SJCRH30 (cell line): ENCODE results near the gene TAS2R20. TPM values are rescaled to one million over a fixed set of nuclear protein-coding genes. Genes with fewer than 3 reads are reported as not detected.

Experiments
- DNase-seq, 2 experiments: peaks; one replicate each; pipeline ENCODE4 v3.0.0-alpha.2; 2015 to 2020
- H3K27ac ChIP-seq: fragments of 250-450 bp; sonication (Bioruptor Pico); 2 replicates; pipeline ENCODE4 v1.5.1; 2020; ENCODE audit warnings: mild to moderate bottlenecking, moderate library complexity
- H3K27me3 ChIP-seq: fragments of 250-450 bp; sonication (Bioruptor Pico); 2 replicates; pipeline ENCODE4 v1.5.1; 2020; ENCODE audit warnings: mild to moderate bottlenecking, moderate library complexity
- H3K36me3 ChIP-seq: fragments of 250-450 bp; sonication (Bioruptor Pico); 2 replicates; pipeline ENCODE4 v1.5.1; 2020; ENCODE audit warnings: mild to moderate bottlenecking, moderate library complexity
- H3K4me1 ChIP-seq: fragments of 250-450 bp; sonication (Bioruptor Pico); 2 replicates; pipeline ENCODE4 v1.5.1; 2020; ENCODE audit warnings: mild to moderate bottlenecking, moderate library complexity
- H3K4me3 ChIP-seq: fragments of 250-450 bp; sonication (Bioruptor Pico); 2 replicates; pipeline ENCODE4 v1.5.1; 2020; ENCODE audit warnings: mild to moderate bottlenecking, moderate library complexity
- H3K9me3 ChIP-seq: fragments of 250-450 bp; sonication (Bioruptor Pico); replicated peaks from 2 replicates; pipeline ENCODE4 v1.5.1; 2020; ENCODE audit warnings: mild to moderate bottlenecking, moderate library complexity
- total RNA-seq: library from RNA; depleted of rRNA; stranded (reverse); fragments of >200 nt; shearing (Covaris generic); gene quantifications from 2 replicates; pipeline ENCODE4 v1.2.3, GENCODE V29; 2014; rRNA removed

The TAS2R20 gene
- total RNA-seq, 1 experiment from 2014 or later = 3.9 TPM

- Histone ChIP-seq H3K9me3 (no peaks in the 10 kb centered on the region), H3K4me3 (no peak within 1 kb of the TSS), H3K27ac (no peak within 1 kb of the TSS), H3K4me1 (peaks cover 5% of the 10 kb centered on the region; the same call in 1 of the 2 replicates), H3K27me3 (no peaks in the 10 kb centered on the region), H3K36me3 (0 out of 2 replicates have a peak, but pooled peaks cover 6% of the 10 kb centered on the region)
- no peak for DNase-seq
Measured at GRCh38 chr12:10986812-10987211, 11.3 kb downstream of the TAS2R20 start, which contains the start of gene TAS2R50. Gene TAS2R50, minus strand, starts transcription at chr12:10986912. Its CDS starts 52 bp downstream, at chr12:10986860.

DNA sequence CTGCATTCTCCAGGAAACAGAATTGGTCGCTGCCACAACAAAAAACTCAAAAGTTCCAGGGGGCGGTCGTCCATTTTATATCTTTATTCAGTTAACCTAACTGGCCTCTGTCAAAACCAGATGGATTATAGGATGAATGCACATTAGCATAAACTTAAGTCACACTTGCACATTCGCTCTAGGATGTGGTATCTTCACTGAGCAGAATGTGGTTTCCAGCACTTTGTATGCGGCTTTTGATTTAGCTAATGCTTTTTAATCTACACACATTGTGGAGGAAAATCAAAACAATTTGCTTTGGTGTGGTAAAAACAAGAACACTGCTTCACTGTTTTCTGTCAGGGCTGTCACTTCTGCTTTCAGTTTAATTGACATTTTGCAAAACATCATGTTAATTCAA is 15.9 kb downstream of the TAS2R20 start:
- peak in 1 of 2 experiments; percentile 11 for DNase-seq
- Histone ChIP-seq H3K27ac (no peak overlapping the region), H3K36me3 (no peaks in the 10 kb centered on the region), H3K4me1 (peaks cover 5% of the 10 kb centered on the region; the same call in 1 of the 2 replicates), H3K27me3 (no peaks in the 10 kb centered on the region), H3K9me3 (no peaks in the 10 kb centered on the region), H3K4me3 (no peak overlapping the region)

- Histone ChIP-seq H3K9me3 (no peaks in the 10 kb centered on the region), H3K4me1 (no peaks in the 10 kb centered on the region), H3K27me3 (no peaks in the 10 kb centered on the region), H3K36me3 (peaks cover 2% of the 10 kb centered on the region; the same call in 1 of the 2 replicates), H3K27ac (no peak overlapping the region), H3K4me3 (no peak overlapping the region)
- DNase-seq = no peak
Measured at GRCh38 chr12:10974965-10975364, 23.1 kb downstream of the TAS2R20 start.

GRCh38 chr12:10968765-10969456 is 29.2 kb downstream of the TAS2R20 start:
- Histone ChIP-seq H3K4me1 (no peaks in the 10 kb centered on the region), H3K27me3 (no peaks in the 10 kb centered on the region), H3K27ac (no peak overlapping the region), H3K36me3 (peaks cover 2% of the 10 kb centered on the region; the same call in 1 of the 2 replicates), H3K9me3 (no peaks in the 10 kb centered on the region), H3K4me3 (no peak overlapping the region)
- no peak for DNase-seq

GRCh38 chr12:10967409-10967808 is 30.7 kb downstream of the TAS2R20 start:
- Histone ChIP-seq H3K4me1 (no peaks in the 10 kb centered on the region), H3K4me3 (no peak overlapping the region), H3K27me3 (no peaks in the 10 kb centered on the region), H3K27ac (no peak overlapping the region), H3K36me3 (peaks cover 2% of the 10 kb centered on the region; the same call in 1 of the 2 replicates), H3K9me3 (no peaks in the 10 kb centered on the region)
- DNase-seq = no peak

DNA sequence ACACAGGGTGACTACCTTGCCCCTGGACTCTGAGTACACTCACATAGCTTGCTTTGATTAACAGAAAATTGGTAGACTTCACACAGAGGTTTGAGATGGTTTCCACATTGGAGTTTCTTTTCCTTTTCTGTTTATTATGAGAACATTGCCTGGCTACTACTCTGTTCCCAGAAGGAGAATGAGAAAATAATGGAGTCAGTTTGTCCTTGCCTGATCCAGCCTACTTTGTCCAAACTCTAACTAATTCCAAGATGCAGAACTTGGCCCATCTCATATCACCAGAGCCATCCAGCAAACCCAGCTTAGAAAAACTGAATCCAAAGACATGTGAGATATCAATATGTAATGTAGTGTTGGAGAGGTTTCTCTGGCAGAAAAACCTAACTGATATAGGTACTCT is 31.8 kb downstream of the TAS2R20 start:
- Histone ChIP-seq H3K4me3 (no peak overlapping the region), H3K27me3 (no peaks in the 10 kb centered on the region), H3K4me1 (no peaks in the 10 kb centered on the region), H3K9me3 (no peaks in the 10 kb centered on the region), H3K27ac (no peak overlapping the region), H3K36me3 (no peaks in the 10 kb centered on the region; the same call in 1 of the 2 replicates)
- DNase-seq = no peak

GRCh38 chr12:10965476-10965875 is 32.6 kb downstream of the TAS2R20 start:
- Histone ChIP-seq H3K27me3 (no peaks in the 10 kb centered on the region), H3K4me3 (no peak overlapping the region), H3K36me3 (no peaks in the 10 kb centered on the region; the same call in 1 of the 2 replicates), H3K9me3 (no peaks in the 10 kb centered on the region), H3K27ac (no peak overlapping the region), H3K4me1 (no peaks in the 10 kb centered on the region)
- no peak for DNase-seq

- Histone ChIP-seq H3K27me3 (no peaks in the 10 kb centered on the region), H3K4me1 (no peaks in the 10 kb centered on the region), H3K9me3 (no peaks in the 10 kb centered on the region), H3K36me3 (no peaks in the 10 kb centered on the region), H3K27ac (no peak overlapping the region), H3K4me3 (no peak overlapping the region)
- no peak for DNase-seq
Measured at GRCh38 chr12:10960211-10960610, 37.9 kb downstream of the TAS2R20 start.

- no peaks in the 10 kb centered on the region for H3K4me1 ChIP-seq
- no peaks in the 10 kb centered on the region for H3K27me3 ChIP-seq
- no peak for DNase-seq
- 0 out of 2 replicates have a peak, but pooled peaks cover 3% of the 10 kb centered on the region for H3K9me3 ChIP-seq
- no peaks in the 10 kb centered on the region for H3K36me3 ChIP-seq
- H3K27ac ChIP-seq = no peak overlapping the region
- no peak overlapping the region for H3K4me3 ChIP-seq
Measured at GRCh38 chr12:10959804-10960203, 38.3 kb downstream of the TAS2R20 start.

DNA sequence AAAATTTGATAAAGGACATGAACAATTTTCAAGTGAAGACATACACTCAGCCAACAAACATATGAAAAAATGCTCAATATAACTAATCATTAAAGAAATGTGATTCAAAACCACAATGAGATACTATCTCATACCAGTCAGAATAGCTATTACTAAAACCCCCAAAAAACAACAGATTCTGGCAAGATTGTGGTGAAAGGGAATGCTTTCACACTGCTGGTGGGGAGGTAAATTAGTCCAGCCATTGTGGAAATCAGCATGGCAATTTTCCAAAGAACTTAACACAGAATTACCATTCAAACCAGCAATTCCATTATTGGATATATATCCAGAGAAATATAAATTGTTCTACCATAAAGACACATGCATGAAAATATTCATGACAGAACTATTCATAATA is 40.4 kb downstream of the TAS2R20 start:
- Histone ChIP-seq H3K4me3 (no peak overlapping the region), H3K9me3 (peaks cover 3% of the 10 kb centered on the region; the same call in 1 of the 2 replicates), H3K27ac (no peak overlapping the region), H3K27me3 (no peaks in the 10 kb centered on the region), H3K4me1 (no peaks in the 10 kb centered on the region), H3K36me3 (no peaks in the 10 kb centered on the region)
- no peak for DNase-seq

- Histone ChIP-seq H3K4me1 (no peaks in the 10 kb centered on the region), H3K36me3 (no peaks in the 10 kb centered on the region; the same call in 1 of the 2 replicates), H3K27me3 (no peaks in the 10 kb centered on the region), H3K9me3 (peaks cover 3% of the 10 kb centered on the region; the same call in 1 of the 2 replicates), H3K4me3 (no peak overlapping the region), H3K27ac (no peak overlapping the region)
- no peak for DNase-seq
Measured at GRCh38 chr12:10956085-10956484, 42.0 kb downstream of the TAS2R20 start.

GRCh38 chr12:10952645-10953044 is 45.5 kb downstream of the TAS2R20 start:
- no peak for DNase-seq
- Histone ChIP-seq H3K4me1 (no peaks in the 10 kb centered on the region), H3K36me3 (peaks cover 3% of the 10 kb centered on the region), H3K27ac (no peak overlapping the region), H3K27me3 (0 out of 2 replicates have a peak, but pooled peaks cover 3% of the 10 kb centered on the region), H3K4me3 (no peak overlapping the region), H3K9me3 (peaks cover 10% of the 10 kb centered on the region; the same call in 1 of the 2 replicates)

Other genes starting within 250 kb of the TAS2R20 start
- 0.12 TPM in 1 of 2 replicates, not detected in the other for gene TAS2R7, start 195.7 kb downstream of the TAS2R20 start, total RNA-seq
- gene TAS2R8, start 191.0 kb downstream of the TAS2R20 start, total RNA-seq = not detected in 2 replicates
- 0.15 and 0.16 TPM in 2 replicates for gene TAS2R9, start 188.1 kb downstream of the TAS2R20 start, total RNA-seq
- gene TAS2R10, start 171.9 kb downstream of the TAS2R20 start, total RNA-seq = 0.63 and 1.4 TPM in 2 replicates
- 3.3 TPM in 2 replicates for gene PRR4, start 148.8 kb downstream of the TAS2R20 start, total RNA-seq
- 10.0 and 13.9 TPM in 2 replicates for gene PRH1, start 114.0 kb downstream of the TAS2R20 start, total RNA-seq
- 0.71 and 1.3 TPM in 2 replicates for gene TAS2R13, start 88.7 kb downstream of the TAS2R20 start, total RNA-seq
- gene PRH2, start 69.1 kb downstream of the TAS2R20 start, total RNA-seq = not detected in 2 replicates
- 1.4 and 2.8 TPM in 2 replicates for gene TAS2R14, start 59.0 kb downstream of the TAS2R20 start, total RNA-seq
- gene TAS2R50, start 11.4 kb downstream of the TAS2R20 start, total RNA-seq = 0.76 and 2.3 TPM in 2 replicates
- 2.5 and 4.5 TPM in 2 replicates for gene TAS2R19, start 24.3 kb upstream of the TAS2R20 start, total RNA-seq
- 1.5 and 2.7 TPM in 2 replicates for gene TAS2R31, start 33.1 kb upstream of the TAS2R20 start, total RNA-seq
- gene TAS2R46, start 64.0 kb upstream of the TAS2R20 start, total RNA-seq = 1.2 and 2.3 TPM in 2 replicates
- 0.63 and 0.97 TPM in 2 replicates for gene TAS2R43, start 94.0 kb upstream of the TAS2R20 start, total RNA-seq
- 1.7 and 3.6 TPM in 2 replicates for gene TAS2R30, start 136.3 kb upstream of the TAS2R20 start, total RNA-seq
- 9.8 and 10.9 TPM in 2 replicates for gene SMIM10L1, start 172.9 kb upstream of the TAS2R20 start, total RNA-seq
- not detected in 2 replicates for gene TAS2R42, start 188.6 kb upstream of the TAS2R20 start, total RNA-seq